WTC11 (cell line): Measurements from ENCODE around the gene MAPK9.

ENCODE experiments used
- CREM ChIP-seq: sonication (generic); formaldehyde crosslinking; IDR thresholded peaks from 2 replicates; pipeline ENCODE4 v1.8.1; 2022; ENCODE audit warnings: mild to moderate bottlenecking, missing genetic modification reagents, moderate library complexity
- EMX1 ChIP-seq: fragments of 250-450 bp; sonication (Bioruptor Pico); IDR thresholded peaks from 2 replicates; pipeline ENCODE4 v1.8.0; 2021; ENCODE audit warnings: mild to moderate bottlenecking
- TEAD1 ChIP-seq: sonication (generic); formaldehyde crosslinking; IDR thresholded peaks from 2 replicates; pipeline ENCODE4 v1.8.0; 2022; ENCODE audit warnings: mild to moderate bottlenecking, missing genetic modification reagents
- TEAD4 ChIP-seq: sonication (generic); formaldehyde crosslinking; IDR thresholded peaks from 2 replicates; pipeline ENCODE4 v1.8.0; 2022; ENCODE audit warnings: mild to moderate bottlenecking, missing genetic modification reagents
- ZNF138 ChIP-seq: sonication (generic); formaldehyde crosslinking; conservative IDR thresholded peaks from 2 replicates; pipeline ENCODE4 v1.8.1; 2022; ENCODE audit warnings: mild to moderate bottlenecking, moderate library complexity, missing genetic modification reagents
- TF ChIP-seq, protein P1 (sequence below): fragments of 200-600 bp; IDR thresholded peaks from 2 replicates; pipeline ENCODE4 v1.8.0; 2022; ENCODE audit warnings: antibody characterized with exemption
- TF ChIP-seq, protein P2 (sequence below): sonication (generic); formaldehyde crosslinking; IDR thresholded peaks from 2 replicates; pipeline ENCODE4 v1.8.0; 2022; ENCODE audit warnings: mild to moderate bottlenecking, missing genetic modification reagents
- TF ChIP-seq, protein P3 (sequence below): sonication (generic); formaldehyde crosslinking; IDR thresholded peaks from 2 replicates; pipeline ENCODE4 v1.8.0; 2022; ENCODE audit warnings: missing genetic modification reagents
- TF ChIP-seq, protein P4 (sequence below): sonication (generic); formaldehyde crosslinking; IDR thresholded peaks from 2 replicates; pipeline ENCODE4 v1.8.1; 2022; ENCODE audit warnings: mild to moderate bottlenecking, moderate library complexity, missing genetic modification reagents
- TF ChIP-seq, protein P5 (sequence below): sonication (generic); formaldehyde crosslinking; IDR thresholded peaks from 2 replicates; pipeline ENCODE4 v1.8.0; 2022; ENCODE audit warnings: mild to moderate bottlenecking, missing genetic modification reagents
- TF ChIP-seq, protein P6 (sequence below): sonication (generic); formaldehyde crosslinking; IDR thresholded peaks from 2 replicates; pipeline ENCODE4 v1.8.1; 2023; ENCODE audit warnings: mild to moderate bottlenecking, missing genetic modification reagents, borderline replicate concordance
- TF ChIP-seq, protein P7 (sequence below): sonication (generic); formaldehyde crosslinking; conservative IDR thresholded peaks from 2 replicates; pipeline ENCODE4 v1.8.1; 2022; ENCODE audit warnings: mild to moderate bottlenecking, missing genetic modification reagents

DNA sequence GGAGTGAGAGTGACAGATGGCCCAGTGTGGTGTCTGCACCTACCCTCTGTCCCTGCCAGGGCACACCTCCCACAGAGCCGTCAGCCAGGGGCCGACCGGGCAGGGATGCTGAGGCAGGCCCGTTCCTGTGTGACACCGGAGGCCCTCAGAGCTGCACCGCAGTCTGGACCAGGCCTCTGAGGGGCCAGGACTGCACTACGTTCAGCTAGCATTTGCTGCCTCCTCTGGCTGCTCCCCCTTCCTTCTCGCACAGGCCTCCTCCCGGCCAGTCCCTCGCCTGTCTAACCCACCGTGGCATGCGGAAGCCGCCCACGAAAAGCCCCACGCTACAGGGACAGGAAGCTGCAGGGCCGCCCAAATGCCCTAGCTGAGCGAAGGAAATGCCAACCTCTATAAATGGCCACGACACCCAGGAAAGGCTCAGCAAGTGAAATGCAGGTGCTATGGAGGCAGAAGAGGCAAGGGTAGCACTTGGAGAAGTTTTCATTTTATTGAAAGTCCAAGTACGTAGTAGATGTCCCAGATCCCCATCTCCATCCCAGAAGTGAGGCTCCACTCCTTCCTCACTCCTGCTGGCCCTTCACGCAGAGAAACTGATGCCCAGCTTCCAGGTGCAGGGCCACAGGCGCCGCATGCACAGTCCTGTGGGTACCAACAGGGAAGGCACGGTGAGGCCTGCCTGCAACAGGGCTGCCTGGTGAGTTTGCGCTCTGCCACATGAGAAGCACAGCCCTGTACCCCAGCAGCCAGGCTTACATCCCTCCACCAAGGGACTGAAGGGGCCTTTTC lies 38.7 kb downstream of the MAPK9 start:
- TF ChIP-seq EMX1 (CRISPR knock-in tag) (no peak), TEAD1 (CRISPR knock-in tag) (no peak), ZNF138 (CRISPR knock-in tag) (no peak), TEAD4 (CRISPR knock-in tag) (no peak), CREM (no peak)
- TF ChIP-seq, protein P1, sequence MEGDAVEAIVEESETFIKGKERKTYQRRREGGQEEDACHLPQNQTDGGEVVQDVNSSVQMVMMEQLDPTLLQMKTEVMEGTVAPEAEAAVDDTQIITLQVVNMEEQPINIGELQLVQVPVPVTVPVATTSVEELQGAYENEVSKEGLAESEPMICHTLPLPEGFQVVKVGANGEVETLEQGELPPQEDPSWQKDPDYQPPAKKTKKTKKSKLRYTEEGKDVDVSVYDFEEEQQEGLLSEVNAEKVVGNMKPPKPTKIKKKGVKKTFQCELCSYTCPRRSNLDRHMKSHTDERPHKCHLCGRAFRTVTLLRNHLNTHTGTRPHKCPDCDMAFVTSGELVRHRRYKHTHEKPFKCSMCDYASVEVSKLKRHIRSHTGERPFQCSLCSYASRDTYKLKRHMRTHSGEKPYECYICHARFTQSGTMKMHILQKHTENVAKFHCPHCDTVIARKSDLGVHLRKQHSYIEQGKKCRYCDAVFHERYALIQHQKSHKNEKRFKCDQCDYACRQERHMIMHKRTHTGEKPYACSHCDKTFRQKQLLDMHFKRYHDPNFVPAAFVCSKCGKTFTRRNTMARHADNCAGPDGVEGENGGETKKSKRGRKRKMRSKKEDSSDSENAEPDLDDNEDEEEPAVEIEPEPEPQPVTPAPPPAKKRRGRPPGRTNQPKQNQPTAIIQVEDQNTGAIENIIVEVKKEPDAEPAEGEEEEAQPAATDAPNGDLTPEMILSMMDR: no peak
- TF ChIP-seq, protein P2, sequence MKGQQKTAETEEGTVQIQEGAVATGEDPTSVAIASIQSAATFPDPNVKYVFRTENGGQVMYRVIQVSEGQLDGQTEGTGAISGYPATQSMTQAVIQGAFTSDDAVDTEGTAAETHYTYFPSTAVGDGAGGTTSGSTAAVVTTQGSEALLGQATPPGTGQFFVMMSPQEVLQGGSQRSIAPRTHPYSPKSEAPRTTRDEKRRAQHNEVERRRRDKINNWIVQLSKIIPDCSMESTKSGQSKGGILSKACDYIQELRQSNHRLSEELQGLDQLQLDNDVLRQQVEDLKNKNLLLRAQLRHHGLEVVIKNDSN (CRISPR knock-in tag): no peak
- TF ChIP-seq, protein P3, sequence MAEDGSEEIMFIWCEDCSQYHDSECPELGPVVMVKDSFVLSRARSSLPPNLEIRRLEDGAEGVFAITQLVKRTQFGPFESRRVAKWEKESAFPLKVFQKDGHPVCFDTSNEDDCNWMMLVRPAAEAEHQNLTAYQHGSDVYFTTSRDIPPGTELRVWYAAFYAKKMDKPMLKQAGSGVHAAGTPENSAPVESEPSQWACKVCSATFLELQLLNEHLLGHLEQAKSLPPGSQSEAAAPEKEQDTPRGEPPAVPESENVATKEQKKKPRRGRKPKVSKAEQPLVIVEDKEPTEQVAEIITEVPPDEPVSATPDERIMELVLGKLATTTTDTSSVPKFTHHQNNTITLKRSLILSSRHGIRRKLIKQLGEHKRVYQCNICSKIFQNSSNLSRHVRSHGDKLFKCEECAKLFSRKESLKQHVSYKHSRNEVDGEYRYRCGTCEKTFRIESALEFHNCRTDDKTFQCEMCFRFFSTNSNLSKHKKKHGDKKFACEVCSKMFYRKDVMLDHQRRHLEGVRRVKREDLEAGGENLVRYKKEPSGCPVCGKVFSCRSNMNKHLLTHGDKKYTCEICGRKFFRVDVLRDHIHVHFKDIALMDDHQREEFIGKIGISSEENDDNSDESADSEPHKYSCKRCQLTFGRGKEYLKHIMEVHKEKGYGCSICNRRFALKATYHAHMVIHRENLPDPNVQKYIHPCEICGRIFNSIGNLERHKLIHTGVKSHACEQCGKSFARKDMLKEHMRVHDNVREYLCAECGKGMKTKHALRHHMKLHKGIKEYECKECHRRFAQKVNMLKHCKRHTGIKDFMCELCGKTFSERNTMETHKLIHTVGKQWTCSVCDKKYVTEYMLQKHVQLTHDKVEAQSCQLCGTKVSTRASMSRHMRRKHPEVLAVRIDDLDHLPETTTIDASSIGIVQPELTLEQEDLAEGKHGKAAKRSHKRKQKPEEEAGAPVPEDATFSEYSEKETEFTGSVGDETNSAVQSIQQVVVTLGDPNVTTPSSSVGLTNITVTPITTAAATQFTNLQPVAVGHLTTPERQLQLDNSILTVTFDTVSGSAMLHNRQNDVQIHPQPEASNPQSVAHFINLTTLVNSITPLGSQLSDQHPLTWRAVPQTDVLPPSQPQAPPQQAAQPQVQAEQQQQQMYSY: no peak
- TF ChIP-seq, protein P4, sequence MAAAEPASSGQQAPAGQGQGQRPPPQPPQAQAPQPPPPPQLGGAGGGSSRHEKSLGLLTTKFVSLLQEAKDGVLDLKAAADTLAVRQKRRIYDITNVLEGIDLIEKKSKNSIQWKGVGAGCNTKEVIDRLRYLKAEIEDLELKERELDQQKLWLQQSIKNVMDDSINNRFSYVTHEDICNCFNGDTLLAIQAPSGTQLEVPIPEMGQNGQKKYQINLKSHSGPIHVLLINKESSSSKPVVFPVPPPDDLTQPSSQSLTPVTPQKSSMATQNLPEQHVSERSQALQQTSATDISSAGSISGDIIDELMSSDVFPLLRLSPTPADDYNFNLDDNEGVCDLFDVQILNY (CRISPR knock-in tag): no peak
- TF ChIP-seq, protein P5, sequence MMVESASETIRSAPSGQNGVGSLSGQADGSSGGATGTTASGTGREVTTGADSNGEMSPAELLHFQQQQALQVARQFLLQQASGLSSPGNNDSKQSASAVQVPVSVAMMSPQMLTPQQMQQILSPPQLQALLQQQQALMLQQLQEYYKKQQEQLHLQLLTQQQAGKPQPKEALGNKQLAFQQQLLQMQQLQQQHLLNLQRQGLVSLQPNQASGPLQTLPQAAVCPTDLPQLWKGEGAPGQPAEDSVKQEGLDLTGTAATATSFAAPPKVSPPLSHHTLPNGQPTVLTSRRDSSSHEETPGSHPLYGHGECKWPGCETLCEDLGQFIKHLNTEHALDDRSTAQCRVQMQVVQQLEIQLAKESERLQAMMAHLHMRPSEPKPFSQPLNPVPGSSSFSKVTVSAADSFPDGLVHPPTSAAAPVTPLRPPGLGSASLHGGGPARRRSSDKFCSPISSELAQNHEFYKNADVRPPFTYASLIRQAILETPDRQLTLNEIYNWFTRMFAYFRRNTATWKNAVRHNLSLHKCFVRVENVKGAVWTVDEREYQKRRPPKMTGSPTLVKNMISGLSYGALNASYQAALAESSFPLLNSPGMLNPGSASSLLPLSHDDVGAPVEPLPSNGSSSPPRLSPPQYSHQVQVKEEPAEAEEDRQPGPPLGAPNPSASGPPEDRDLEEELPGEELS (CRISPR knock-in tag): no peak
- TF ChIP-seq, protein P6, sequence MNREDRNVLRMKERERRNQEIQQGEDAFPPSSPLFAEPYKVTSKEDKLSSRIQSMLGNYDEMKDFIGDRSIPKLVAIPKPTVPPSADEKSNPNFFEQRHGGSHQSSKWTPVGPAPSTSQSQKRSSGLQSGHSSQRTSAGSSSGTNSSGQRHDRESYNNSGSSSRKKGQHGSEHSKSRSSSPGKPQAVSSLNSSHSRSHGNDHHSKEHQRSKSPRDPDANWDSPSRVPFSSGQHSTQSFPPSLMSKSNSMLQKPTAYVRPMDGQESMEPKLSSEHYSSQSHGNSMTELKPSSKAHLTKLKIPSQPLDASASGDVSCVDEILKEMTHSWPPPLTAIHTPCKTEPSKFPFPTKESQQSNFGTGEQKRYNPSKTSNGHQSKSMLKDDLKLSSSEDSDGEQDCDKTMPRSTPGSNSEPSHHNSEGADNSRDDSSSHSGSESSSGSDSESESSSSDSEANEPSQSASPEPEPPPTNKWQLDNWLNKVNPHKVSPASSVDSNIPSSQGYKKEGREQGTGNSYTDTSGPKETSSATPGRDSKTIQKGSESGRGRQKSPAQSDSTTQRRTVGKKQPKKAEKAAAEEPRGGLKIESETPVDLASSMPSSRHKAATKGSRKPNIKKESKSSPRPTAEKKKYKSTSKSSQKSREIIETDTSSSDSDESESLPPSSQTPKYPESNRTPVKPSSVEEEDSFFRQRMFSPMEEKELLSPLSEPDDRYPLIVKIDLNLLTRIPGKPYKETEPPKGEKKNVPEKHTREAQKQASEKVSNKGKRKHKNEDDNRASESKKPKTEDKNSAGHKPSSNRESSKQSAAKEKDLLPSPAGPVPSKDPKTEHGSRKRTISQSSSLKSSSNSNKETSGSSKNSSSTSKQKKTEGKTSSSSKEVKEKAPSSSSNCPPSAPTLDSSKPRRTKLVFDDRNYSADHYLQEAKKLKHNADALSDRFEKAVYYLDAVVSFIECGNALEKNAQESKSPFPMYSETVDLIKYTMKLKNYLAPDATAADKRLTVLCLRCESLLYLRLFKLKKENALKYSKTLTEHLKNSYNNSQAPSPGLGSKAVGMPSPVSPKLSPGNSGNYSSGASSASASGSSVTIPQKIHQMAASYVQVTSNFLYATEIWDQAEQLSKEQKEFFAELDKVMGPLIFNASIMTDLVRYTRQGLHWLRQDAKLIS (CRISPR knock-in tag): no peak
- TF ChIP-seq, protein P7, sequence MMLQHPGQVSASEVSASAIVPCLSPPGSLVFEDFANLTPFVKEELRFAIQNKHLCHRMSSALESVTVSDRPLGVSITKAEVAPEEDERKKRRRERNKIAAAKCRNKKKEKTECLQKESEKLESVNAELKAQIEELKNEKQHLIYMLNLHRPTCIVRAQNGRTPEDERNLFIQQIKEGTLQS (CRISPR knock-in tag): no peak
